CD4-positive, alpha-beta T cell (primary cell): ENCODE data around the gene SYT17. TPM values are rescaled to one million over a fixed set of nuclear protein-coding genes. Genes with fewer than 3 reads are reported as not detected.

ENCODE experiments used
- ATAC-seq: fragments of 200-7000 bp; cut with Tn5 transposase; one replicate; pipeline ENCODE4 v1.10.0; 2022; ENCODE audit warnings: mild to moderate bottlenecking; ENCODE audit not compliant: poor library complexity
- CTCF ChIA-PET: fragments of 350-600 bp; sonication (Branson Sonifier 250); formaldehyde crosslinking; loops from one replicate; lab custom pipeline; 2021; ENCODE audit warnings: antibody characterized with exemption, inconsistent platforms; lab: Charles Lee
- POLR2A ChIA-PET: fragments of 350-600 bp; sonication (Branson Sonifier 250); formaldehyde crosslinking; loops from one replicate; lab custom pipeline; 2021; ENCODE audit warnings: antibody characterized with exemption, inconsistent platforms; lab: Charles Lee
- DNase-seq, 14 experiments: peaks; one replicate each; pipeline ENCODE4 v3.0.0-alpha.2; 2013 to 2020; ENCODE audit warnings: mixed read lengths in 2 of 14
- H3K27ac ChIP-seq, 2 donors: one replicate each; pipeline versions ENCODE4 v1.5.1 to v1.7.0; 2013; ENCODE audit warnings: low read length in 2 of 2, low read depth in 1 of 2, mild to moderate bottlenecking in 1 of 2
- H3K27me3 ChIP-seq, 2 experiments: 1 replicate in 1 of 2; 2 replicates in 1 of 2; pipeline versions ENCODE4 v1.6.1 to v1.7.0; 2013; ENCODE audit warnings: low read length in 2 of 2, control low read depth in 1 of 2, mild to moderate bottlenecking in 1 of 2, moderate library complexity in 1 of 2; ENCODE audit not compliant: insufficient read depth in 2 of 2, control insufficient read depth in 1 of 2
- H3K36me3 ChIP-seq: one replicate; pipeline ENCODE4 v1.6.1; 2013; ENCODE audit warnings: low read length, control low read depth; ENCODE audit not compliant: insufficient read depth
- H3K4me1 ChIP-seq: one replicate; pipeline ENCODE4 v1.6.1; 2013; ENCODE audit warnings: low read length, control low read depth; ENCODE audit not compliant: insufficient read depth
- H3K4me3 ChIP-seq: one replicate; pipeline ENCODE4 v1.5.1; 2013; ENCODE audit warnings: mild to moderate bottlenecking, low read length, moderate library complexity
- H3K9me3 ChIP-seq, 2 experiments: 1 replicate in 1 of 2; 2 replicates in 1 of 2; pipeline versions ENCODE4 v1.6.1 to v1.7.0; 2013; ENCODE audit warnings: low read length in 2 of 2, mild to moderate bottlenecking in 2 of 2, control low read depth in 1 of 2, moderate library complexity in 1 of 2; ENCODE audit not compliant: control insufficient read depth in 1 of 2, insufficient read depth in 1 of 2
- H3K27ac Mint-ChIP-seq: one replicate; pipeline ENCODE4 v1.8.0; 2020; ENCODE audit warnings: mixed read lengths
- H3K27me3 Mint-ChIP-seq: one replicate; pipeline ENCODE4 v1.8.0; 2021; ENCODE audit warnings: mixed read lengths
- H3K36me3 Mint-ChIP-seq: one replicate; pipeline ENCODE4 v1.8.0; 2021; ENCODE audit warnings: low read depth, mixed read lengths
- H3K4me1 Mint-ChIP-seq: one replicate; pipeline ENCODE4 v1.8.0; 2021; ENCODE audit warnings: low read depth, mixed read lengths
- H3K4me3 Mint-ChIP-seq: one replicate; pipeline ENCODE4 v1.8.0; 2020; ENCODE audit warnings: mild to moderate bottlenecking, mixed read lengths
- H3K9me3 Mint-ChIP-seq: one replicate; pipeline ENCODE4 v1.8.0; 2020; ENCODE audit warnings: mixed read lengths
- CTCF ChIP-seq: fragments of 200-600 bp; IDR thresholded peaks from one replicate; pipeline ENCODE4 v1.8.0; 2022; ENCODE audit warnings: antibody characterized with exemption, mild to moderate bottlenecking
- intact Hi-C, 2 experiments: fragments of 100-400 bp; cut with DNase I in 1 of 2; cut with micrococcal nuclease in 1 of 2; formaldehyde crosslinking; loops; one replicate each; pipeline versions ENCODE4 v1.15.1 to v1.9.0; 2023 to 2025; cut with DNase I, micrococcal nuclease
- total RNA-seq, 174 experiments: library from RNA in 2 of 174; stranded (reverse) in 2 of 174; gene quantifications; one replicate each; pipeline ENCODE4 v1.2.3 and lab custom pipeline; 2021 to 2026

The SYT17 gene
- total RNA-seq, 2 experiments from 2014 or later: not detected

- intact Hi-C loops: no loop called here
Measured at GRCh38 chr16:19228575-19228974, 60.5 kb downstream of the SYT17 start.

GRCh38 chr16:19230575-19230974 lies 62.5 kb downstream of the SYT17 start:
- no peak for TF ChIP-seq CTCF

More at GRCh38 chr16:19228575-19228974, 60.5 kb downstream of the SYT17 start:
- Mint-ChIP-seq H3K4me3 (no peak overlapping the region), H3K9me3 (peaks cover 9% of the 10 kb centered on the region), H3K36me3 (no peaks in the 10 kb centered on the region), H3K27me3 (peaks cover 14% of the 10 kb centered on the region), H3K27ac (no peak overlapping the region), H3K4me1 (no peaks in the 10 kb centered on the region)
- Histone ChIP-seq H3K27ac (no peak overlapping the region), H3K36me3 (no peaks in the 10 kb centered on the region), H3K9me3 (peaks cover 4 to 12% of the 10 kb centered on the region in 2 experiments), H3K4me1 (no peaks in the 10 kb centered on the region), H3K27me3 (no peaks in the 10 kb centered on the region), H3K4me3 (no peak overlapping the region)
- POLR2A ChIA-PET: no interaction called here
- CTCF ChIA-PET: no interaction called here
- no peak for TF ChIP-seq CTCF
- ATAC-seq: no peak
- no peak for DNase-seq

GRCh38 chr16:19231881-19232280 lies 63.8 kb downstream of the SYT17 start:
- Mint-ChIP-seq H3K4me1 (no peaks in the 10 kb centered on the region), H3K9me3 (peaks cover 12% of the 10 kb centered on the region), H3K27ac (no peak overlapping the region), H3K27me3 (peaks cover 9% of the 10 kb centered on the region), H3K4me3 (no peak overlapping the region), H3K36me3 (no peaks in the 10 kb centered on the region)
- Histone ChIP-seq H3K36me3 (no peaks in the 10 kb centered on the region), H3K9me3 (peaks cover 18 to 21% of the 10 kb centered on the region in 2 experiments), H3K4me1 (no peaks in the 10 kb centered on the region), H3K4me3 (no peak overlapping the region), H3K27ac (no peak overlapping the region), H3K27me3 (no peaks in the 10 kb centered on the region)
- no peak for TF ChIP-seq CTCF
- DNase-seq (no peak), ATAC-seq (no peak)
- POLR2A ChIA-PET: no interaction called here
- CTCF ChIA-PET: no interaction called here
- intact Hi-C loops: no loop called here

More at GRCh38 chr16:19230575-19230974, 62.5 kb downstream of the SYT17 start:
- no peak for DNase-seq
- Mint-ChIP-seq H3K27ac (no peak overlapping the region), H3K4me1 (no peaks in the 10 kb centered on the region), H3K4me3 (no peak overlapping the region), H3K27me3 (peaks cover 14% of the 10 kb centered on the region), H3K9me3 (peaks cover 9% of the 10 kb centered on the region), H3K36me3 (no peaks in the 10 kb centered on the region)
- H3K4me3 ChIP-seq: no peak overlapping the region
- no peaks in the 10 kb centered on the region for H3K36me3 ChIP-seq
- H3K27ac ChIP-seq: no peak overlapping the region
- H3K4me1 ChIP-seq: no peaks in the 10 kb centered on the region
- no peak for ATAC-seq
- intact Hi-C loops: no loop called here
- CTCF ChIA-PET: no interaction called here
- peaks cover 11 to 18% of the 10 kb centered on the region in 2 experiments for H3K9me3 ChIP-seq
- POLR2A ChIA-PET: no interaction called here
- no peaks in the 10 kb centered on the region for H3K27me3 ChIP-seq
